ENCODE measurements around the gene HNRNPR.

- TF ChIP-seq EGR1 (IDR thresholded peaks at IDR 0.05; ENCODE audit: borderline replicate concordance, low read depth, low read length) = no peak
- TF ChIP-seq ZNF274 (IDR thresholded peaks at IDR 0.05; ENCODE audit: borderline replicate concordance, extremely low read depth, low read length) = no peak
These were observed 40.6 kb downstream of the HNRNPR start for GRCh38 chr1:23303524-23303923.
